ENCODE results near the gene TMEM40. TPM values are rescaled to one million over a fixed set of nuclear protein-coding genes. Genes with fewer than 3 reads are reported as not detected.

The TMEM40 gene, protein sequence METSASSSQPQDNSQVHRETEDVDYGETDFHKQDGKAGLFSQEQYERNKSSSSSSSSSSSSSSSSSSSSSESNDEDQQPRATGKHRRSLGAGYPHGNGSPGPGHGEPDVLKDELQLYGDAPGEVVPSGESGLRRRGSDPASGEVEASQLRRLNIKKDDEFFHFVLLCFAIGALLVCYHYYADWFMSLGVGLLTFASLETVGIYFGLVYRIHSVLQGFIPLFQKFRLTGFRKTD
- 0.15 TPM in 1 of 2 replicates, not detected in the other for total RNA-seq

GRCh38 chr3:12759097-12759679 lies at the start of gene TMEM40:
TMEM40 (minus strand) TSS chr3:12759259; CDS start chr3:12749832, 9,427 bp downstream.

DNA sequence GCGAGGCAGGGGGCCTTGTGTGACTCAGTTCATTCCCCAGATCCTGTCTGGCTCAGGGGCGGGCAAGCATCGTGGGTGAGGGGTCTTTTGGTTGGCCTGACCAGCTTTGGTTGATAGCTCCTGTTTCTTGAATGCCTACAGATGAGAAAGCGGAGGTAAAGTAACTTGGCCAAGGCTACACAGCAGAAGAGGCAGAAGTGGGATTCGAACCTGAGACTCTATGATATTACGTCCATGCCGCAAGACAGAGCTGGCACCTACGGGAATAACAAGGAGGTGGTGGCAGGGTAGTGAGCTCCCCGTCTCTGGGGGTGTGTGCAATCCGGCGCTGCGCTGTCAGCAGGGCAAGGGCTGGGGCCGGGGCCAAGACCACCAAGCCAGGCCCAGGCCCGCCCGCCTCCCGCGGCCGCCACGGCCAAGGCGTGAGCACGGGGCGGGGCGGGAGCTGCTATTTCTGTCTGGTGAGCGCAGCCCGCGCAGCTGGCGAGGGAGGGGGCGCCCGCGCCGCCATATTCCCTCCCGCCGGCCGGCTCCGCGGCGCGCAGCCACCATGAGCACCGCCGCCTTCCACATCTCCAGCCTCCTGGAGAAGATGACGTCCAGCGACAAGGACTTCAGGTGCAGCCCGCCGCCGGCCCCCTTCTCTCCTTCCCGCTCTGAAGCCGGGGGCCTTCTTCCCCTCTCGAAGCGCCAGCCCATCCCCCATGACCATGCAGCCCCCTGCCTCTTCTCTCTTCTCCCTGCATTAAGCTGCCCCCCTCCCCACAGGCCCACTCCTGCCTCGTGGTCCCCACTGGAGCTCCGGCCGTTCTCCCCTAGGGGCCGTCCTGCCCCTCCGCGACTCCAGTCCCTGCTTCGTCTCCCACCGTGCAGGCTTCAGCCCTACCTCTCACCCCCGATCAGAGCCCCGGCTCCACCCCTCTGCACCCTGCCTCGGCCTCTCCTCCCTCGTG lies 37.4 kb upstream of the TMEM40 start, which contains the start of gene CAND2:
Gene CAND2 (plus strand): TSS at position 510 of the 953 bp plus-strand sequence. CDS start 41 bp downstream, at position 551.

Other genes starting within 250 kb of the TMEM40 start
- not detected in 2 replicates for gene MKRN2OS, start 213.8 kb downstream of the TMEM40 start, total RNA-seq
- 36.9 and 47.1 TPM in 2 replicates for gene MKRN2, start 202.2 kb downstream of the TMEM40 start, total RNA-seq
- gene RAF1, start 95.1 kb downstream of the TMEM40 start, total RNA-seq: 71.8 and 84.7 TPM in 2 replicates
- gene CAND2, start 37.4 kb upstream of the TMEM40 start, total RNA-seq: 5.2 and 5.5 TPM in 2 replicates
- gene RPL32, start 82.3 kb upstream of the TMEM40 start, total RNA-seq: 602 and 1,420 TPM in 2 replicates